NCI-H1694 (cell line): Measurements from ENCODE around the gene CHAT.

Experiments
- DNase-seq: peaks from one replicate; lab custom pipeline; 2025; lab: John Stamatoyannopoulos, UW

Gene CHAT

GRCh38 chr10:49612513-49613164, 1.2 kb upstream of the CHAT start:
- DNase-seq, result no peak

GRCh38 chr10:49613165-49613881, 514 bp upstream of the CHAT start:
- DNase-seq, result no peak

GRCh38 chr10:49614242-49615198, 683 bp downstream of the CHAT start:
- no peak for DNase-seq

GRCh38 chr10:49615213-49615612, 1.4 kb downstream of the CHAT start:
- DNase-seq, result no peak

GRCh38 chr10:49615721-49616120, 1.9 kb downstream of the CHAT start:
- DNase-seq, result no peak

GRCh38 chr10:49616421-49617101, 2.7 kb downstream of the CHAT start:
- DNase-seq, result no peak

- no peak for DNase-seq
Measured at GRCh38 chr10:49617121-49618020, 3.5 kb downstream of the CHAT start.

GRCh38 chr10:49618821-49619220, 5.0 kb downstream of the CHAT start:
- no peak for DNase-seq

GRCh38 chr10:49619613-49620012, 5.8 kb downstream of the CHAT start:
- DNase-seq, result no peak

GRCh38 chr10:49620286-49620810, 6.5 kb downstream of the CHAT start:
- no peak for DNase-seq

- DNase-seq, result peak; percentile 83
Measured at GRCh38 chr10:49620841-49621378, 7.1 kb downstream of the CHAT start.

- DNase-seq, result no peak
Measured at GRCh38 chr10:49621561-49621960, 7.7 kb downstream of the CHAT start.

GRCh38 chr10:49622426-49623425, 8.9 kb downstream of the CHAT start:
- no peak for DNase-seq

GRCh38 chr10:49624629-49625028, 10.8 kb downstream of the CHAT start:
- DNase-seq, result no peak

GRCh38 chr10:49625411-49625810, 11.6 kb downstream of the CHAT start:
- no peak for DNase-seq

- DNase-seq, result no peak
Measured at GRCh38 chr10:49627038-49627437, 13.2 kb downstream of the CHAT start.

- DNase-seq, result no peak
Measured at GRCh38 chr10:49627644-49628247, 13.9 kb downstream of the CHAT start.

- DNase-seq, result no peak
Measured at GRCh38 chr10:49628599-49628998, 14.8 kb downstream of the CHAT start.

- DNase-seq, result no peak
Measured at GRCh38 chr10:49629431-49629881, 15.6 kb downstream of the CHAT start.
